ENCODE data around the gene INPP1.

INPP1 gene

DNA sequence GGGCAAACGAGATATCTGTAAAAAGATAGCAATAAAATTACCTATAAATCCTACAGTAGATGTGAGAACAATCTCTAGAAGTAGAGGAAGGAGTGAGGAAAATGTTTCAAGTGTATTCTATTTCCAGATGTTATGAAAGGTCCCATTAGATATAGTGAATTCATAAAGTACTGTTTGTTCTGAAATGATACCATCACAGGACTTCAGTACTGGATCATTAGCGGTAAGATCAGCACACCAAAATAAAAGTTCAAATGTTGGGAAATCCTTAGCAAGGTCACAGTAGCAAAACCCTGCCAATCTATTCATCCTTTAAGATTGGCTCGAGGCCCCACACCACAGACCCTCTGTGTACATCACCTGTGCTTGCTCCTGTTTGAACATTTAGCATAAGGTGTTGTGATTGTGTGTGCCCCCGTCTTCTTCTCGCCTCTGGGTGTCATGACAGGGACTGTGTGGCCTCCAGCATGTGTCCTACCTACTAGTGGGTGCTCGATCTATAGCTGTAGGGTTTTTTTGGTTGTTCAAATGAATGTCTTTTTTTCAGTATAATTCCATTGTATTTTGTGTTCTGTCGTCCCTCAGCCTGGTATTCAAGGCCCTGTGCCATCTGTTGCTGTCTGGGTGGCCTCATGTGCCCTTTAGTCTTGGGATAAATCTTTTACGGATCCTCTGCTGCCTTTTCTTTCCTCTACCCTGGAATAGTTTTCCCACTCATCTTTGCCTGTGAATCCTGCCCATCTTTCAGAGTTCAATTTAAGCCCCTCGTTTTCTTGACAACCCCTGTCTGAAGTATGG lies 73.9 kb downstream of the INPP1 start:
- DNase-seq, result no peak
- intact Hi-C loops (cut with DNase I), result no loop called here

DNA sequence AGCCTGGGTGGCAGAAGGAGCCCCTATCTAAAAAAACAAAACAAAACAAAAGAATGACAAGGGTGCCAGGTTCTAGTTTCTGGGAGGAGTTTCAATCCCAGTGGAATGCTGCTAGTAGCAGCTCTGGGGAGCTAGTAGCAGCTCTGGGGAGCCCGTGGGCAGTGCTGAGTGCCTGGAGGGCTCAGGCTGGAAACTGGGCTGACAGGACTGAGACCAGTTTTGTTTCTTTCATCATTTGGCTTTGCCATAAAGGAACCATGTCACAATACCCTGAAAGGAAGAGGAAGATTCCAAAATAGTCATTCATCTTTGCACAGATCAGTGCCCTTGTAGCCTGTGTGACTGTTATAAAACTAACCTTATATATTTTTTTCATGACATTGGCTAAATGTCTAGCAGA lies 75.3 kb downstream of the INPP1 start:
- intact Hi-C loops (cut with DNase I), result no loop called here
- DNase-seq, result no peak

DNA sequence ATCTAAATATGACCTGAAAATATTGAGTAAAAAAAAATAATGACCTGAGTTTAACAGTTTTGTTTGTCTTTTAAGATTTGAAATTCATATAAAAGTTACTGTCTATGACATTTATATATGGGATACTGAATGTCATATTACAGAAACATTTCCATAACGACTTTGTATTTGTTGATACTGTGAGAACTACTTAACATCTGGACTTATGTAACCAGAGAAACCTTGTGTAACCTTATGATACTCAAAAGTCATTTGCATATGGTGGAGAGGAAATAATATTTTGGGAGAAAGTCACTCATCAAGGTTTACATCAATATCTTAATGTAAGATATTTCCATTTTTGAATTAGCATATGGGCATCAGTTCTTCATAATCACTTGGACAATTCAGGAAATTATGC lies 77.4 kb downstream of the INPP1 start:
- DNase-seq, result no peak
- intact Hi-C loops (cut with DNase I), result no loop called here

Data from head of caudate nucleus (tissue), 42 donors.